ENCODE results near the gene HOXC13.

Gene HOXC13

GRCh38 chr12:53929527-53929926, 9.1 kb upstream of the HOXC13 start:
- Histone ChIP-seq H3K9me3 (ENCODE audit: control insufficient read depth in 1 of 2, low read length in 2 of 2) (peaks cover 0 to 5% of the 10 kb centered on the region in 2 donors), H3K4me3 (ENCODE audit: low read depth in 1 of 2, low read length in 2 of 2) (no peak overlapping the region), H3K27ac (ENCODE audit: low read length) (no peak overlapping the region), H3K4me1 (ENCODE audit: control insufficient read depth in 1 of 2, insufficient read depth in 2 of 2, low read length in 2 of 2) (no peaks in the 10 kb centered on the region), H3K36me3 (ENCODE audit: control insufficient read depth in 1 of 2, insufficient read depth in 2 of 2, low read length in 2 of 2) (no peaks in the 10 kb centered on the region), H3K27me3 (ENCODE audit: low read depth, low read length) (peaks cover 87% of the 10 kb centered on the region)

DNA sequence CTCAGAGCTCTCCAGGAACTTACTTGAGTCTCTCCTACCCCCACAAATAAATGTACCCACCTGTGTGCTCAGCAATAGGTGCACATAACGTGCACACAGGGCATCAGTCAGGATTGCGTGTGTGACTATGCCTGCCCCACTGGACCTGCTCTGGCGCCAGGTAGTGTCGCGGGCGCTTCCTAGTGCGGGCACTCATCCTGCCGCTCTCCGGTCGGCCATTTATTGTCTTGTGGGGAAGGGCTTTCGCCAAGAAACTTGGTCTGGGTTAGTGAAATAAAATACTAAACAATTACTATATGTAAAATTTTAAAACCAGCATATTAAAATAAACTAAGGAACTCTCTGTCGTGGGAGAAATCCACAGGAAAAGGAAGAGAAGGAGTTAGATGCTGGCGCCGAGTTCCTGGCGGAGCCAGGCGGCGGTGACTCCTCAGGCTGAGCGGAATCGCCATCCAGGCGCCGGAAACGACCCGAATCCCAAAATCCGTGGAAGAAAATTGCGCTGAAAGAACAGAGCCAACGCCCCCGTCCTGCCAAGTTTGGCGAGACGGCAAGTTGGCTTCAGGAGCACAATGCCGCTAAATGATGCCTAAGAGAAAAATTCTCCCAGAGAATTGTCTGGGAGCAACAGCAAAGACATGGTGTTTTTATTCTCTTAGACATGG, 7.9 kb upstream of the HOXC13 start:
- H3K27me3 ChIP-seq (ENCODE audit: low read depth, low read length): peaks cover 91% of the 10 kb centered on the region
- H3K36me3 ChIP-seq (ENCODE audit: control insufficient read depth in 1 of 2, insufficient read depth in 2 of 2, low read length in 2 of 2): no peaks in the 10 kb centered on the region
- H3K9me3 ChIP-seq (ENCODE audit: control insufficient read depth in 1 of 2, low read length in 2 of 2): peaks cover 0 to 5% of the 10 kb centered on the region in 2 donors
- no peak overlapping the region for H3K4me3 ChIP-seq (ENCODE audit: low read depth in 1 of 2, low read length in 2 of 2)
- H3K4me1 ChIP-seq (ENCODE audit: control insufficient read depth in 1 of 2, insufficient read depth in 2 of 2, low read length in 2 of 2): peaks cover 0 to 9% of the 10 kb centered on the region in 2 donors
- H3K27ac ChIP-seq (ENCODE audit: low read length): no peak overlapping the region

GRCh38 chr12:53931844-53932581, 6.6 kb upstream of the HOXC13 start:
- Histone ChIP-seq H3K27me3 (ENCODE audit: low read depth, low read length) (peaks cover 91% of the 10 kb centered on the region), H3K27ac (ENCODE audit: low read length) (no peak overlapping the region), H3K4me1 (ENCODE audit: control insufficient read depth in 1 of 2, insufficient read depth in 2 of 2, low read length in 2 of 2) (peaks cover 0 to 10% of the 10 kb centered on the region in 2 donors), H3K9me3 (ENCODE audit: control insufficient read depth in 1 of 2, low read length in 2 of 2) (peaks cover 0 to 5% of the 10 kb centered on the region in 2 donors), H3K4me3 (ENCODE audit: low read depth in 1 of 2, low read length in 2 of 2) (no peak overlapping the region), H3K36me3 (ENCODE audit: control insufficient read depth in 1 of 2, insufficient read depth in 2 of 2, low read length in 2 of 2) (no peaks in the 10 kb centered on the region)

GRCh38 chr12:53932915-53933314, 5.7 kb upstream of the HOXC13 start:
- Histone ChIP-seq H3K27ac (ENCODE audit: low read length) (no peak overlapping the region), H3K4me1 (ENCODE audit: control insufficient read depth in 1 of 2, insufficient read depth in 2 of 2, low read length in 2 of 2) (peaks cover 0 to 10% of the 10 kb centered on the region in 2 donors), H3K9me3 (ENCODE audit: control insufficient read depth in 1 of 2, low read length in 2 of 2) (peaks cover 0 to 5% of the 10 kb centered on the region in 2 donors), H3K36me3 (ENCODE audit: control insufficient read depth in 1 of 2, insufficient read depth in 2 of 2, low read length in 2 of 2) (no peaks in the 10 kb centered on the region), H3K27me3 (ENCODE audit: low read depth, low read length) (peaks cover 93% of the 10 kb centered on the region), H3K4me3 (ENCODE audit: low read depth in 1 of 2, low read length in 2 of 2) (no peak overlapping the region)

GRCh38 chr12:53935383-53936341, 3.0 kb upstream of the HOXC13 start:
- no peak overlapping the region for H3K27ac ChIP-seq (ENCODE audit: low read length)
- H3K4me3 ChIP-seq (ENCODE audit: low read depth in 1 of 2, low read length in 2 of 2): peak overlapping the region in 1 of 2 donors; percentile 26
- H3K9me3 ChIP-seq (ENCODE audit: control insufficient read depth in 1 of 2, low read length in 2 of 2): no peaks in the 10 kb centered on the region
- H3K27me3 ChIP-seq (ENCODE audit: low read depth, low read length): peaks cover 85% of the 10 kb centered on the region
- H3K36me3 ChIP-seq (ENCODE audit: control insufficient read depth in 1 of 2, insufficient read depth in 2 of 2, low read length in 2 of 2): no peaks in the 10 kb centered on the region
- H3K4me1 ChIP-seq (ENCODE audit: control insufficient read depth in 1 of 2, insufficient read depth in 2 of 2, low read length in 2 of 2): peaks cover 0 to 23% of the 10 kb centered on the region in 2 donors

- Histone ChIP-seq H3K27me3 (ENCODE audit: low read depth, low read length) (peaks cover 81% of the 10 kb centered on the region), H3K9me3 (ENCODE audit: control insufficient read depth in 1 of 2, low read length in 2 of 2) (no peaks in the 10 kb centered on the region)
Measured at GRCh38 chr12:53937099-53937498, 1.5 kb upstream of the HOXC13 start.

DNA sequence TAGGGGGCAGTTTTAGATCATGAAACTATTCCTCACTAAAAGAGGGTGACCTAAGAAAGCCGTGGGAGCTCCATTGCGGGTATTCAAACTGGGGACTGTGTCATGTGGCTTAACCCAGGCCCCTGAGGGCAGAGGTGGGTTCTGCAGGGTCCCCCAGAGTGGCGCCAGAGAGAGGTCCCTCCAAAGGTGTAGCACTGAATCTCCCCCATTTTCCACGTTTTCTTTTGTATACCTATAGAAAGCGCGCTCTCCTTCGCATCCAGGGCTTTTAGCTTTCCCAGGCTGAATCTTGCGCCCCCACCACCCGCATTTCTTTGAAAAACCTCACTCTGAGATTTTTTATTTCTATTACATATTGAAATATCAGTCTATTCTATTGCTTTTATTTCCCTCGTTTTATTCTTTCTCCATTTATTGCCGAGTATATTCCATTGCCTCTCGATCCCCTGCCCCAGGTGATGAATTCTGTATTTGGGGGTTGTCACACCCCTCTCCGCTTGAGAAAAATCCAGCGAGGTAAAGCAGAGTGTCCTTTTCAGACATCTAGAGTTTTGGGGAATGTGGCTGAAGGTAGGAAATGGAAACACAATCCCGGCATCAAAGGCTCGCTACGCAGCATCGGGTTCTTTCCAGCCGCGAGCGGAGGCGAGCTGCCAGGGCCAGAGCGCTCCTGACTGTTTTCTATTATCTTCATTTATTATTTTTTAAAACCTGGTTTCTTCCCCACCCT, 870 bp upstream of the HOXC13 start:
- Histone ChIP-seq H3K27me3 (ENCODE audit: low read depth, low read length) (peaks cover 78% of the 10 kb centered on the region), H3K4me1 (ENCODE audit: control insufficient read depth in 1 of 2, insufficient read depth in 2 of 2, low read length in 2 of 2) (peaks cover 0 to 23% of the 10 kb centered on the region in 2 donors), H3K4me3 (ENCODE audit: low read depth in 1 of 2, low read length in 2 of 2) (no peak overlapping the region), H3K36me3 (ENCODE audit: control insufficient read depth in 1 of 2, insufficient read depth in 2 of 2, low read length in 2 of 2) (no peaks in the 10 kb centered on the region), H3K9me3 (ENCODE audit: control insufficient read depth in 1 of 2, low read length in 2 of 2) (no peaks in the 10 kb centered on the region), H3K27ac (ENCODE audit: low read length) (no peak overlapping the region)

More at GRCh38 chr12:53937099-53937498, 1.5 kb upstream of the HOXC13 start:
- H3K27ac ChIP-seq (ENCODE audit: low read length): no peak overlapping the region
- no peak overlapping the region for H3K4me3 ChIP-seq (ENCODE audit: low read depth in 1 of 2, low read length in 2 of 2)
- H3K36me3 ChIP-seq (ENCODE audit: control insufficient read depth in 1 of 2, insufficient read depth in 2 of 2, low read length in 2 of 2): no peaks in the 10 kb centered on the region
- peaks cover 0 to 23% of the 10 kb centered on the region in 2 donors for H3K4me1 ChIP-seq (ENCODE audit: control insufficient read depth in 1 of 2, insufficient read depth in 2 of 2, low read length in 2 of 2)

GRCh38 chr12:53939141-53940108, 794 bp downstream of the HOXC13 start:
- no peak overlapping the region for H3K27ac ChIP-seq (ENCODE audit: low read length)
- H3K4me1 ChIP-seq (ENCODE audit: control insufficient read depth in 1 of 2, insufficient read depth in 2 of 2, low read length in 2 of 2): peaks cover 0 to 23% of the 10 kb centered on the region in 2 donors
- H3K36me3 ChIP-seq (ENCODE audit: control insufficient read depth in 1 of 2, insufficient read depth in 2 of 2, low read length in 2 of 2): no peaks in the 10 kb centered on the region
- peaks cover 74% of the 10 kb centered on the region for H3K27me3 ChIP-seq (ENCODE audit: low read depth, low read length)
- H3K9me3 ChIP-seq (ENCODE audit: control insufficient read depth in 1 of 2, low read length in 2 of 2): no peaks in the 10 kb centered on the region
- H3K4me3 ChIP-seq (ENCODE audit: low read depth in 1 of 2, low read length in 2 of 2): no peak overlapping the region

- Histone ChIP-seq H3K4me3 (ENCODE audit: low read depth in 1 of 2, low read length in 2 of 2) (no peak overlapping the region), H3K27me3 (ENCODE audit: low read depth, low read length) (peaks cover 75% of the 10 kb centered on the region), H3K4me1 (ENCODE audit: control insufficient read depth in 1 of 2, insufficient read depth in 2 of 2, low read length in 2 of 2) (peaks cover 0 to 21% of the 10 kb centered on the region in 2 donors), H3K36me3 (ENCODE audit: control insufficient read depth in 1 of 2, insufficient read depth in 2 of 2, low read length in 2 of 2) (no peaks in the 10 kb centered on the region), H3K9me3 (ENCODE audit: control insufficient read depth in 1 of 2, low read length in 2 of 2) (no peaks in the 10 kb centered on the region), H3K27ac (ENCODE audit: low read length) (no peak overlapping the region)
Measured at GRCh38 chr12:53940443-53941014, 1.9 kb downstream of the HOXC13 start.
